ENCODE results near the gene CARS1. TPM values are rescaled to one million over a fixed set of nuclear protein-coding genes. Genes with fewer than 3 reads are reported as not detected.
A peak's percentile ranks its signal among the peaks of the same experiment; 100 is the strongest.

Gene CARS1
- total and polyA plus RNA-seq, 2 of the 8 experiments (the other 6 are each of a cell fraction or from before 2014, with no cell fraction given) = 44.1 to 100 TPM

DNA sequence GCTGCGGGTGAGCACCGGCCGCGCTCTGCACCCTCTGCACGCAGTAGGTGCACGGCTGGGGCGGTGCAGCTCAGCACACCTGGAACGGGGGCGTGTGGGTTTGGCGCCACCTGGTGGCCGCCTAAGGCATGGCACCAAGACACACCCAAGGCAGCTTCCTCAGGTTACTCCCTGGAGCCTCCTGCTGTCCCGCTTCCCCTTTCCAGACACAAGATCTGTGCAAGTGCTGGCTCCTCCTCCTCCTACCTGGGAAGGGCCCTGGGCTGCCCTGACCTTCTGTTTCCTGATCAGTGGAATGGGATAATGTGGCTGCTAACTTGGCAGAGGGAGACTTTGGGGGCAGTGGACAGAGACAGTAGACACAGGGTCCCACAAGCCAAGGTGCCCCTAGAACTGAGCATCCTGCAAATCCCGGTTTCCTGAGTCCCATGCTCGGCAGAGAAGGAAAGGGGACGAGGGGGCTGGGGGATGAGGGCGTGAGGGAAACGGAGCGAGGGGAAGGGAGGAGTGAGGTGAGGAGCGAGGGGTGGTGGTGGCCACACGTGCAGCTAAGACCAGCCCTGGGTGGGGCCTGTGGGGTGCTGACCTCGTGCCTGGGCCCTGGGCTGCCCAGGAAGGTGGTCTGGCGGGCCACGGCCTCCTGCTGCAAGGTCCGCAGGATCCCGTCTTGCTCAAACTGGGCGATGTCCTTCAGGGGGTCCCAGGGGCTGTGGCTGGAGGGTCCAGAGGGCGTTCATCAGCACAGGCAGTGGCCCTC is 34.8 kb upstream of the CARS1 start:
- Histone ChIP-seq H2AFZ (ENCODE audit: low read length) (no peak overlapping the region), H3K4me1 (replicated peaks in 1 of 4; ENCODE audit: control insufficient read depth in 3 of 4, insufficient read depth in 4 of 4, low read length in 3 of 4) (peaks cover 0 to 20% (median 6%) of the 10 kb centered on the region in 4 experiments; a peak in 5 of 7 replicates), H2BK5ac (ENCODE audit: low read depth, low read length) (peak overlapping the region; percentile 52; the same call in 1 of the 2 replicates), H3K56ac (replicated peaks; ENCODE audit: insufficient read length, low read depth, low read length) (no peak overlapping the region), H2BK20ac (ENCODE audit: low read length) (peak overlapping the region; percentile 61; the same call in 1 of the 2 replicates), H3K9ac (replicated peaks in 1 of 4; ENCODE audit: extremely low read depth in 1 of 4, low read depth in 3 of 4, low read length in 3 of 4) (no peak overlapping the region), H2BK12ac (ENCODE audit: low read depth, low read length) (peak overlapping the region; percentile 94; the same call in 1 of the 2 replicates), H3K79me1 (ENCODE audit: low read depth, low read length) (no peaks in the 10 kb centered on the region), H3K4ac (replicated peaks; ENCODE audit: insufficient read length, low read depth, low read length) (peak overlapping the region; percentile 16), H4K8ac (ENCODE audit: extremely low read depth, insufficient read depth, low read length) (no peak overlapping the region), H4K91ac (replicated peaks; ENCODE audit: insufficient read length, low read length) (no peak overlapping the region), H3K9me3 (ENCODE audit: insufficient read depth in 2 of 2, low read depth in 1 of 2, low read length in 1 of 2) (no peaks in the 10 kb centered on the region), H3K27ac (ENCODE audit: low read depth, low read length) (no peak overlapping the region), H3K14ac (ENCODE audit: insufficient read length) (no peak overlapping the region), H3K23ac (ENCODE audit: insufficient read length) (no peak overlapping the region), H4K20me1 (replicated peaks in 1 of 2; ENCODE audit: control insufficient read depth in 1 of 2, insufficient read depth in 2 of 2, low read length in 2 of 2) (peaks cover 0 to 2% of the 10 kb centered on the region in 2 experiments), H3K23me2 (ENCODE audit: low read depth, low read length) (no peaks in the 10 kb centered on the region), H3K79me2 (ENCODE audit: control insufficient read depth in 1 of 2, insufficient read depth in 2 of 2, low read length in 2 of 2) (no peaks in the 10 kb centered on the region), H3K18ac (ENCODE audit: extremely low read depth, low read length) (peak overlapping the region; percentile 38; the same call in 1 of the 2 replicates), H3K27me3 (replicated peaks in 1 of 4; ENCODE audit: control insufficient read depth in 3 of 4, extremely low read depth in 1 of 4, insufficient read depth in 3 of 4, low read length in 3 of 4) (no peaks in the 10 kb centered on the region), H3K4me2 (ENCODE audit: insufficient read depth in 1 of 2, low read depth in 2 of 2, low read length in 2 of 2) (peak overlapping the region in 1 of 2 experiments; percentile 59; a peak in 2 of 4 replicates), H2BK15ac (ENCODE audit: low read length) (0 out of 2 replicates have a peak overlapping the region, but pooled peaks have one; percentile 72), H2AK5ac (ENCODE audit: low read depth, low read length) (no peak overlapping the region; the same call in 1 of the 2 replicates), H3K4me3 (ENCODE audit: extremely low read depth in 1 of 4, insufficient read depth in 2 of 4, low read depth in 3 of 4, low read length in 4 of 4) (no peak overlapping the region), H4K5ac (ENCODE audit: insufficient read length, low read depth, low read length) (no peak overlapping the region), H3K36me3 (ENCODE audit: control insufficient read depth in 2 of 4, insufficient read depth in 4 of 4, low read length in 3 of 4) (no peaks in the 10 kb centered on the region), H2BK120ac (replicated peaks; ENCODE audit: low read depth, low read length) (no peak overlapping the region)
- ChIA-PET POLR2A (ENCODE audit: partially characterized antibody) (interaction anchor here (0.8 to 2.9 kb wide), 8 partner anchors 35 to 116 kb away, joined by 3 to 13 read pairs (median 4); partner anchors contain the start of gene CARS1), CTCF (ENCODE audit: partially characterized antibody) (interaction anchor here (0.6 to 13.7 kb wide), 36 partner anchors 9 to 154 kb away, joined by 3 to 434 read pairs (median 4); partner anchors contain the start of genes CARS1 and OSBPL5)
- peak; percentile 55 for FAIRE-seq
- peak; percentile 94 to 98 for DNase-seq (ENCODE audit: low read depth in 1 of 2, low spot score in 2 of 2)
- 49% methylated on average over 27 of the region's 27 CpGs; no CpG with 5 or more reads in 1 of the 2 experiments for WGBS, 2 experiments (ENCODE audit: extremely low coverage in 1 of 2, insufficient coverage in 1 of 2, insufficient read length in 1 of 2, insufficient replicate concordance in 2 of 2, low coverage in 1 of 2, low lambda C conversion rate in 2 of 2, missing lambda C conversion rate in 1 of 2)
- TF ChIP-seq SIX5 (IDR thresholded peaks at IDR 0.05; ENCODE audit: low read depth, low read length) (no peak), TBP (IDR thresholded peaks at IDR 0.05; ENCODE audit: low read depth, low read length) (0 out of 2 replicates have a peak, but pooled peaks have one; percentile 27), SP4 (IDR thresholded peaks at IDR 0.05; ENCODE audit: low read length) (no peak), BRCA1 (IDR thresholded peaks at IDR 0.05; ENCODE audit: low read depth, low read length) (no peak), BCL11A (IDR thresholded peaks at IDR 0.05; ENCODE audit: low read depth in 2 of 2, low read length in 2 of 2) (no peak), GTF2F1 (IDR thresholded peaks at IDR 0.05; ENCODE audit: borderline replicate concordance, low read depth, low read length) (0 out of 2 replicates have a peak, but pooled peaks have one; percentile 20), KDM5A (IDR thresholded peaks at IDR 0.05; ENCODE audit: low read length) (no peak), POU5F1 (IDR thresholded peaks at IDR 0.05; ENCODE audit: low read depth, low read length) (no peak), SP2 (IDR thresholded peaks at IDR 0.05; ENCODE audit: low read length) (no peak), CHD2 (IDR thresholded peaks at IDR 0.05; ENCODE audit: low read length) (no peak), GABPA (IDR thresholded peaks at IDR 0.05; ENCODE audit: borderline replicate concordance, insufficient read depth, low read length) (peak; percentile 80; the same call in 1 of the 2 replicates)
- TF ChIP-seq, protein P1, sequence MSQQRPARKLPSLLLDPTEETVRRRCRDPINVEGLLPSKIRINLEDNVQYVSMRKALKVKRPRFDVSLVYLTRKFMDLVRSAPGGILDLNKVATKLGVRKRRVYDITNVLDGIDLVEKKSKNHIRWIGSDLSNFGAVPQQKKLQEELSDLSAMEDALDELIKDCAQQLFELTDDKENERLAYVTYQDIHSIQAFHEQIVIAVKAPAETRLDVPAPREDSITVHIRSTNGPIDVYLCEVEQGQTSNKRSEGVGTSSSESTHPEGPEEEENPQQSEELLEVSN (IDR thresholded peaks at IDR 0.05) = no peak
